B cell (primary cell): ENCODE data around the gene STRIP1. TPM values are rescaled to one million over a fixed set of nuclear protein-coding genes. Genes with fewer than 3 reads are reported as not detected.

Experiments
- ATAC-seq: fragments of 200-7000 bp; cut with Tn5 transposase; one replicate; pipeline ENCODE4 v1.10.0; 2021; ENCODE audit warnings: low read depth, mild to moderate bottlenecking, moderate number of reproducible peaks, moderate library complexity
- CTCF ChIA-PET: fragments of 350-600 bp; sonication (Branson Sonifier 250); formaldehyde crosslinking; loops from one replicate; lab custom pipeline; 2021; ENCODE audit warnings: antibody characterized with exemption, inconsistent platforms; lab: Charles Lee
- POLR2A ChIA-PET: fragments of 350-600 bp; sonication (Branson Sonifier 250); formaldehyde crosslinking; loops from one replicate; lab custom pipeline; 2021; ENCODE audit warnings: antibody characterized with exemption; lab: Charles Lee
- DNase-seq: peaks from one replicate; pipeline ENCODE4 v3.0.0; 2013
- H2AFZ ChIP-seq: 2 replicates; pipeline ENCODE4 v1.6.1; 2012; ENCODE audit warnings: mild to moderate bottlenecking, low read depth, low read length; ENCODE audit not compliant: insufficient read depth, poor library complexity, severe bottlenecking
- H3K27ac ChIP-seq, 2 donors: 1 replicate in 1 of 2; 2 replicates in 1 of 2; pipeline ENCODE4 v1.5.1; 2012 to 2013; ENCODE audit warnings: low read length in 2 of 2, mild to moderate bottlenecking in 2 of 2, moderate library complexity in 1 of 2
- H3K27me3 ChIP-seq, 4 experiments: fragments of 200-600 bp in 1 of 4; sonication (generic) in 1 of 4; replicated peaks in 1 of 4; 1 replicate in 2 of 4; 2 replicates in 2 of 4; pipeline versions ENCODE4 v1.6.1 to v1.7.0; 2013 to 2016; ENCODE audit warnings: low read length in 3 of 4, mild to moderate bottlenecking in 2 of 4, mixed read lengths in 1 of 4, moderate library complexity in 1 of 4; ENCODE audit not compliant: insufficient read depth in 4 of 4, control insufficient read depth in 3 of 4; ENCODE audit errors: control extremely low read depth in 1 of 4
- H3K36me3 ChIP-seq, 2 experiments: replicated peaks in 1 of 2; 1 replicate in 1 of 2; 2 replicates in 1 of 2; pipeline versions ENCODE4 v1.6.1 to v1.7.1; 2013; ENCODE audit warnings: low read length in 1 of 2; ENCODE audit not compliant: insufficient read depth in 2 of 2, control insufficient read depth in 1 of 2; ENCODE audit errors: control extremely low read depth in 1 of 2, extremely low read depth in 1 of 2
- H3K4me1 ChIP-seq, 2 donors: fragments of 200-600 bp in 1 of 2; sonication (generic) in 1 of 2; 1 replicate in 1 of 2; 2 replicates in 1 of 2; pipeline versions ENCODE4 v1.5.1 to v1.6.1; 2013 to 2017; ENCODE audit warnings: low read length in 2 of 2; ENCODE audit not compliant: control insufficient read depth in 2 of 2, insufficient read depth in 2 of 2
- H3K4me2 ChIP-seq: replicated peaks from 2 replicates; pipeline ENCODE3; 2012; ENCODE audit warnings: mild to moderate bottlenecking, low read depth, low read length; ENCODE audit not compliant: poor library complexity, severe bottlenecking
- H3K4me3 ChIP-seq, 5 experiments: fragments of 200-600 bp in 1 of 5; sonication (generic) in 1 of 5; 1 replicate in 3 of 5; 2 replicates in 2 of 5; pipeline versions ENCODE4 v1.5.1 to v1.7.0; 2011 to 2016; ENCODE audit warnings: low read length in 4 of 5, mild to moderate bottlenecking in 4 of 5, low read depth in 2 of 5, control low read depth in 1 of 5, moderate library complexity in 1 of 5; ENCODE audit not compliant: insufficient read depth in 1 of 5; ENCODE audit errors: control extremely low read depth in 1 of 5, extremely low read depth in 1 of 5
- H3K79me2 ChIP-seq: fragments of 200-600 bp; sonication (generic); one replicate; pipeline ENCODE4 v1.6.0; 2016; ENCODE audit warnings: low read length; ENCODE audit not compliant: control insufficient read depth, insufficient read depth
- H3K9ac ChIP-seq: fragments of 200-600 bp; sonication (generic); 2 replicates; pipeline ENCODE4 v1.6.1; 2017; ENCODE audit warnings: mild to moderate bottlenecking, low read length, moderate library complexity
- H3K9me3 ChIP-seq, 3 donors: one replicate each; pipeline versions ENCODE4 v1.6.1 to v1.7.1; 2013; ENCODE audit warnings: low read length in 2 of 3; ENCODE audit not compliant: control insufficient read depth in 2 of 3, insufficient read depth in 1 of 3; ENCODE audit errors: control extremely low read depth in 1 of 3
- H4K20me1 ChIP-seq: 2 replicates; pipeline ENCODE4 v1.6.0; 2012; ENCODE audit warnings: mild to moderate bottlenecking, low read length; ENCODE audit not compliant: insufficient read depth, control insufficient read depth, poor library complexity, severe bottlenecking
- H3K27ac Mint-ChIP-seq: one replicate; pipeline ENCODE4 v1.8.0; 2021; ENCODE audit warnings: mixed read lengths
- H3K27me3 Mint-ChIP-seq: one replicate; pipeline ENCODE4 v1.8.0; 2021; ENCODE audit warnings: mixed read lengths
- H3K4me1 Mint-ChIP-seq: one replicate; pipeline ENCODE4 v1.8.0; 2021; ENCODE audit warnings: mixed read lengths
- H3K4me3 Mint-ChIP-seq: one replicate; pipeline ENCODE4 v1.8.0; 2021; ENCODE audit warnings: mixed read lengths
- H3K9me3 Mint-ChIP-seq: one replicate; pipeline ENCODE4 v1.8.0; 2022; ENCODE audit warnings: mixed read lengths; ENCODE audit not compliant: insufficient read depth
- EZH2 ChIP-seq: IDR thresholded peaks from 2 replicates; pipeline ENCODE4 v1.6.1; 2012; ENCODE audit warnings: borderline replicate concordance, low read depth, mild to moderate bottlenecking, moderate library complexity, low read length; ENCODE audit not compliant: insufficient read depth, poor library complexity, severe bottlenecking
- WGBS: methylation state at CpG from one replicate; pipeline ENCODE4 v1.1.5; 2013; ENCODE audit warnings: missing lambda C conversion rate; ENCODE audit not compliant: insufficient coverage; 5-methylcytosine and 5-hydroxymethylcytosine counted together
- intact Hi-C: fragments of 100-400 bp; cut with micrococcal nuclease; formaldehyde crosslinking; loops from one replicate; pipeline ENCODE4 v1.10.0; 2022
- polyA plus RNA-seq: library from polyadenylated mRNA; depleted of rRNA; stranded (reverse); fragments of >200 nt; gene quantifications from 2 replicates; pipeline ENCODE4 v1.2.3, GENCODE V29; 2012
- total RNA-seq, 2 donors: library from RNA; stranded (reverse); fragments of 120-200 nt in 1 of 2; gene quantifications; 1 replicate in 1 of 2; 2 replicates in 1 of 2; pipeline versions ENCODE4 v1.2.3 to v1.2.4, GENCODE V29; 2013 to 2022
- TF ChIP-seq, protein P1 (sequence below): fragments of 200-600 bp; IDR thresholded peaks from one replicate; pipeline ENCODE4 v1.8.0; 2022; ENCODE audit warnings: antibody characterized with exemption, mild to moderate bottlenecking

Gene STRIP1
- total and polyA plus RNA-seq, 2 donors (not counting 1 experiment from before 2014, with no cell fraction given): 41.5 to 105 TPM

DNA sequence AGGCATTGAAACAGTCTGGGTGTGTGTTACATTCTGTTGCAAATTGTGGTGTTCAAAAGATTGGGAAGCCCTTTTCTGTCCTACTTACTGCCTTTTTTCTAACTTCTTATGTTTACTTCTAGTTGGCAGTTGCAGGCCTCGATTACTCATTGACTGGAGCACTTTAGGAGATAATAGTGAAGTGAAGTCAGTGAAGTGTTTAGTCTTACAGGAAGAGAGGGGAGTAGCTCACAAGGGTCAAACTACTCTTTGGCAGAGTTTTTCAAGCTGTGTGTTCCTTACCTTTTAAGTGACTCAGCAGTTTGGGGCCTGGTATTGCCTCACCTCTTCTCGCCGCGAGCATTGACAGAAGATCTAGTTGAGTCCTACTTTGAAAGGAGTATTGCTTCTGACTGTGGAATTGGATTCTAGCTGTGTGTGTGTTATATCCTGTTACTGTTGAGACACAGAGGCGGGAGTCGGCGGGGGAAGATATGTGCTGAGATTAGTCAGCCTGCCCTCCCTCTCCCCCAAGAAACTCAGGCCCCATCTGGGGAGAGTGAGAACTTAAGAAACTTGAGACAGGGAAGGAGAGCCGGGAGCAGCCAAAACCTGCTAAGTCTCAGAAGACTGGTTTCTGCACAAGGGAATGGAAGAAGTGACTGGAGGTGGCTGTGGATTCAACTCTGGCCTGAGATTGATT lies 30.5 kb upstream of the STRIP1 start:
- 87% methylated on average over 4 of the region's 8 CpGs for WGBS
- ChIA-PET POLR2A (no interaction called here), CTCF (interaction anchor here (1.1 to 1.2 kb wide), 2 partner anchors 18 to 227 kb away, joined by 3 to 4 read pairs; no protein-coding TSS in a partner anchor)
- Histone ChIP-seq H3K9ac (no peak overlapping the region), H2AFZ (no peak overlapping the region), H3K27ac (peak overlapping the region in 1 of 2 donors; percentile 34), H4K20me1 (no peaks in the 10 kb centered on the region), H3K27me3 (no peaks in the 10 kb centered on the region), H3K36me3 (no peaks in the 10 kb centered on the region), H3K4me3 (no peak overlapping the region), H3K4me1 (peaks cover 10 to 11% of the 10 kb centered on the region in 2 donors), H3K79me2 (peaks cover 43% of the 10 kb centered on the region), H3K4me2 (peak overlapping the region; percentile 28), H3K9me3 (no peaks in the 10 kb centered on the region)
- Mint-ChIP-seq H3K4me3 (no peak overlapping the region), H3K9me3 (no peaks in the 10 kb centered on the region), H3K27me3 (no peaks in the 10 kb centered on the region), H3K4me1 (peaks cover 38% of the 10 kb centered on the region), H3K27ac (peak overlapping the region; percentile 74)
- peak; percentile 64 for ATAC-seq
- TF ChIP-seq, protein P1, sequence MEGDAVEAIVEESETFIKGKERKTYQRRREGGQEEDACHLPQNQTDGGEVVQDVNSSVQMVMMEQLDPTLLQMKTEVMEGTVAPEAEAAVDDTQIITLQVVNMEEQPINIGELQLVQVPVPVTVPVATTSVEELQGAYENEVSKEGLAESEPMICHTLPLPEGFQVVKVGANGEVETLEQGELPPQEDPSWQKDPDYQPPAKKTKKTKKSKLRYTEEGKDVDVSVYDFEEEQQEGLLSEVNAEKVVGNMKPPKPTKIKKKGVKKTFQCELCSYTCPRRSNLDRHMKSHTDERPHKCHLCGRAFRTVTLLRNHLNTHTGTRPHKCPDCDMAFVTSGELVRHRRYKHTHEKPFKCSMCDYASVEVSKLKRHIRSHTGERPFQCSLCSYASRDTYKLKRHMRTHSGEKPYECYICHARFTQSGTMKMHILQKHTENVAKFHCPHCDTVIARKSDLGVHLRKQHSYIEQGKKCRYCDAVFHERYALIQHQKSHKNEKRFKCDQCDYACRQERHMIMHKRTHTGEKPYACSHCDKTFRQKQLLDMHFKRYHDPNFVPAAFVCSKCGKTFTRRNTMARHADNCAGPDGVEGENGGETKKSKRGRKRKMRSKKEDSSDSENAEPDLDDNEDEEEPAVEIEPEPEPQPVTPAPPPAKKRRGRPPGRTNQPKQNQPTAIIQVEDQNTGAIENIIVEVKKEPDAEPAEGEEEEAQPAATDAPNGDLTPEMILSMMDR: no peak
- no peak for TF ChIP-seq EZH2
- intact Hi-C loops: no loop called here
- no peak for DNase-seq

- peaks cover 43% of the 10 kb centered on the region for H3K79me2 ChIP-seq
- TF ChIP-seq, protein P1: no peak
- no peak for TF ChIP-seq EZH2
Measured at GRCh38 chr1:110004583-110004982, 29.8 kb upstream of the STRIP1 start.

More at GRCh38 chr1:110004583-110004982, 29.8 kb upstream of the STRIP1 start:
- peaks cover 38% of the 10 kb centered on the region for H3K4me1 Mint-ChIP-seq
- H3K9me3 Mint-ChIP-seq: no peaks in the 10 kb centered on the region
- no peaks in the 10 kb centered on the region for H3K27me3 Mint-ChIP-seq
- H3K4me2 ChIP-seq: no peak overlapping the region
- H3K27me3 ChIP-seq: no peaks in the 10 kb centered on the region
- no peak overlapping the region for H2AFZ ChIP-seq
- POLR2A ChIA-PET: no interaction called here
- peaks cover 10 to 11% of the 10 kb centered on the region in 2 donors for H3K4me1 ChIP-seq
- no peaks in the 10 kb centered on the region for H4K20me1 ChIP-seq
- H3K9ac ChIP-seq: no peak overlapping the region
- no peak overlapping the region for H3K4me3 ChIP-seq
- no peaks in the 10 kb centered on the region for H3K9me3 ChIP-seq
- WGBS: no CpG with 5 or more reads among the region's 1 CpG
- intact Hi-C loops: no loop called here
- DNase-seq: no peak
- H3K27ac ChIP-seq: no peak overlapping the region
- no peak overlapping the region for H3K4me3 Mint-ChIP-seq
- peaks cover 0 to 5% of the 10 kb centered on the region in 2 experiments for H3K36me3 ChIP-seq
- ATAC-seq: no peak
- CTCF ChIA-PET: interaction anchor here (1.1 to 1.2 kb wide), 2 partner anchors 19 to 228 kb away, joined by 3 to 4 read pairs; no protein-coding TSS in a partner anchor
- peak overlapping the region; percentile 11 for H3K27ac Mint-ChIP-seq
